ENCODE results near the gene PDLIM3. TPM values are rescaled to one million over a fixed set of nuclear protein-coding genes. Genes with fewer than 3 reads are reported as not detected.

Gene PDLIM3
- total and polyA plus RNA-seq, 9 of the 15 experiments (the other 6 are each of a cell fraction or from before 2014, with no cell fraction given) = 0.06 TPM; not detected in 8

DNA sequence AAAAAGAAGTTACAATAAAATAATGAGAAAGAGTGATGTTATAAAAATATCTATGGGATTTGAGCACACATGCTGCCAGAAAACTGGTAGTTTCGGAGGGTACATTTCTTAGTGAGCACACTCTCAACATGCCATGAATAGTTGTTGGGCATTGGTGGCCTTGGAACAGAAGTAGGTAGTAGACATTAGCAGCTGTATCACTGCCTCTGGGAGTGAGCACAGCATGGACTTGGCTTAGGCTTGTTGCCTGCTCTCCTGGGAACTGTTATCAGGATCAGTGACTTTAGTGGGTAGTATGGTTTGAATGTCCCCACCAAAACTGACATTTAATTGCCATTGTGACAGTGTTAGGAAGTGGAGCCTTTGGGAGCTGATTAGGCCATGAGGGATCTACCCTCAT, 13.3 kb upstream of the PDLIM3 start:
- Histone ChIP-seq H3K27ac (ENCODE audit: extremely low read depth, low read depth, low read length) (no peak overlapping the region), H3K9me3 (replicated peaks; ENCODE audit: control insufficient read depth, insufficient read depth, low read depth, low read length) (no peaks in the 10 kb centered on the region), H3K9me1 (ENCODE audit: control insufficient read depth, insufficient read depth, low read length) (no peaks in the 10 kb centered on the region), H3K4me2 (ENCODE audit: insufficient read depth, low read length) (no peak overlapping the region), H3K79me2 (ENCODE audit: control insufficient read depth, insufficient read depth, low read length) (no peaks in the 10 kb centered on the region), H2AFZ (ENCODE audit: low read depth, low read length) (no peak overlapping the region), H3K36me3 (ENCODE audit: control insufficient read depth, insufficient read depth, low read length) (no peaks in the 10 kb centered on the region), H3K4me1 (replicated peaks in 1 of 2; ENCODE audit: control insufficient read depth in 2 of 2, insufficient read depth in 2 of 2, low read length in 2 of 2) (no peaks in the 10 kb centered on the region), H3K4me3 (no peak overlapping the region), H3K27me3 (ENCODE audit: control insufficient read depth in 2 of 2, insufficient read depth in 2 of 2, low read length in 2 of 2) (peaks cover 6 to 16% of the 10 kb centered on the region in 2 experiments; a peak in 4 of 5 replicates), H3K9ac (ENCODE audit: insufficient read depth in 1 of 2, low read depth in 2 of 2, low read length in 2 of 2) (no peak overlapping the region), H4K20me1 (replicated peaks; ENCODE audit: control insufficient read depth, insufficient read depth, low read length) (no peaks in the 10 kb centered on the region)
- ChIA-PET CTCF (ENCODE audit: low intra/inter-chr PET ratio) (no interaction called here), POLR2A (no interaction called here)
- FAIRE-seq = no peak
- BruUV-seq (replicated peaks) = no TSS peak
- ATAC-seq = no peak
- in situ Hi-C loops (cut with MboI) = no loop called here
- intact Hi-C loops (cut with micrococcal nuclease) = no loop called here
- 0% methylated on average over 1 of the region's 1 CpG for WGBS (ENCODE audit: insufficient coverage, low coverage, missing lambda C conversion rate)
- DNase-seq (ENCODE audit: extremely low read depth in 1 of 4, low spot score in 3 of 4) = no peak
- no peak for TF ChIP-seq ZNF174 (CRISPR knock-in tag; IDR thresholded peaks at IDR 0.05)
- no peak for TF ChIP-seq BRD9 (IDR thresholded peaks at IDR 0.05; ENCODE audit: low read depth, partially characterized antibody)
- TF ChIP-seq, protein P1, sequence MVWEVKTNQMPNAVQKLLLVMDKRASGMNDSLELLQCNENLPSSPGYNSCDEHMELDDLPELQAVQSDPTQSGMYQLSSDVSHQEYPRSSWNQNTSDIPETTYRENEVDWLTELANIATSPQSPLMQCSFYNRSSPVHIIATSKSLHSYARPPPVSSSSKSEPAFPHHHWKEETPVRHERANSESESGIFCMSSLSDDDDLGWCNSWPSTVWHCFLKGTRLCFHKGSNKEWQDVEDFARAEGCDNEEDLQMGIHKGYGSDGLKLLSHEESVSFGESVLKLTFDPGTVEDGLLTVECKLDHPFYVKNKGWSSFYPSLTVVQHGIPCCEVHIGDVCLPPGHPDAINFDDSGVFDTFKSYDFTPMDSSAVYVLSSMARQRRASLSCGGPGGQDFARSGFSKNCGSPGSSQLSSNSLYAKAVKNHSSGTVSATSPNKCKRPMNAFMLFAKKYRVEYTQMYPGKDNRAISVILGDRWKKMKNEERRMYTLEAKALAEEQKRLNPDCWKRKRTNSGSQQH (CRISPR knock-in tag; IDR thresholded peaks at IDR 0.05) = no peak
- no peak for TF ChIP-seq STAG1 (CRISPR knock-in tag; IDR thresholded peaks at IDR 0.05; ENCODE audit: borderline replicate concordance)
- no peak for TF ChIP-seq SMARCA4 (IDR thresholded peaks at IDR 0.05)
- TF ChIP-seq ZNF77 (CRISPR knock-in tag; IDR thresholded peaks at IDR 0.05) = no peak
- TF ChIP-seq, protein P2, sequence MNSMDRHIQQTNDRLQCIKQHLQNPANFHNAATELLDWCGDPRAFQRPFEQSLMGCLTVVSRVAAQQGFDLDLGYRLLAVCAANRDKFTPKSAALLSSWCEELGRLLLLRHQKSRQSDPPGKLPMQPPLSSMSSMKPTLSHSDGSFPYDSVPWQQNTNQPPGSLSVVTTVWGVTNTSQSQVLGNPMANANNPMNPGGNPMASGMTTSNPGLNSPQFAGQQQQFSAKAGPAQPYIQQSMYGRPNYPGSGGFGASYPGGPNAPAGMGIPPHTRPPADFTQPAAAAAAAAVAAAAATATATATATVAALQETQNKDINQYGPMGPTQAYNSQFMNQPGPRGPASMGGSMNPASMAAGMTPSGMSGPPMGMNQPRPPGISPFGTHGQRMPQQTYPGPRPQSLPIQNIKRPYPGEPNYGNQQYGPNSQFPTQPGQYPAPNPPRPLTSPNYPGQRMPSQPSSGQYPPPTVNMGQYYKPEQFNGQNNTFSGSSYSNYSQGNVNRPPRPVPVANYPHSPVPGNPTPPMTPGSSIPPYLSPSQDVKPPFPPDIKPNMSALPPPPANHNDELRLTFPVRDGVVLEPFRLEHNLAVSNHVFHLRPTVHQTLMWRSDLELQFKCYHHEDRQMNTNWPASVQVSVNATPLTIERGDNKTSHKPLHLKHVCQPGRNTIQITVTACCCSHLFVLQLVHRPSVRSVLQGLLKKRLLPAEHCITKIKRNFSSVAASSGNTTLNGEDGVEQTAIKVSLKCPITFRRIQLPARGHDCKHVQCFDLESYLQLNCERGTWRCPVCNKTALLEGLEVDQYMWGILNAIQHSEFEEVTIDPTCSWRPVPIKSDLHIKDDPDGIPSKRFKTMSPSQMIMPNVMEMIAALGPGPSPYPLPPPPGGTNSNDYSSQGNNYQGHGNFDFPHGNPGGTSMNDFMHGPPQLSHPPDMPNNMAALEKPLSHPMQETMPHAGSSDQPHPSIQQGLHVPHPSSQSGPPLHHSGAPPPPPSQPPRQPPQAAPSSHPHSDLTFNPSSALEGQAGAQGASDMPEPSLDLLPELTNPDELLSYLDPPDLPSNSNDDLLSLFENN (IDR thresholded peaks at IDR 0.05; ENCODE audit: low read depth in 2 of 2, low read length in 2 of 2) = no peak
- no peak for TF ChIP-seq HDAC8 (tag; IDR thresholded peaks at IDR 0.05)
- TF ChIP-seq, protein P3, sequence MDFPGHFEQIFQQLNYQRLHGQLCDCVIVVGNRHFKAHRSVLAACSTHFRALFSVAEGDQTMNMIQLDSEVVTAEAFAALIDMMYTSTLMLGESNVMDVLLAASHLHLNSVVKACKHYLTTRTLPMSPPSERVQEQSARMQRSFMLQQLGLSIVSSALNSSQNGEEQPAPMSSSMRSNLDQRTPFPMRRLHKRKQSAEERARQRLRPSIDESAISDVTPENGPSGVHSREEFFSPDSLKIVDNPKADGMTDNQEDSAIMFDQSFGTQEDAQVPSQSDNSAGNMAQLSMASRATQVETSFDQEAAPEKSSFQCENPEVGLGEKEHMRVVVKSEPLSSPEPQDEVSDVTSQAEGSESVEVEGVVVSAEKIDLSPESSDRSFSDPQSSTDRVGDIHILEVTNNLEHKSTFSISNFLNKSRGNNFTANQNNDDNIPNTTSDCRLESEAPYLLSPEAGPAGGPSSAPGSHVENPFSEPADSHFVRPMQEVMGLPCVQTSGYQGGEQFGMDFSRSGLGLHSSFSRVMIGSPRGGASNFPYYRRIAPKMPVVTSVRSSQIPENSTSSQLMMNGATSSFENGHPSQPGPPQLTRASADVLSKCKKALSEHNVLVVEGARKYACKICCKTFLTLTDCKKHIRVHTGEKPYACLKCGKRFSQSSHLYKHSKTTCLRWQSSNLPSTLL (IDR thresholded peaks at IDR 0.05) = no peak
- TF ChIP-seq NR3C1 (CRISPR knock-in tag; IDR thresholded peaks at IDR 0.05) = no peak
- TF ChIP-seq, protein P4, sequence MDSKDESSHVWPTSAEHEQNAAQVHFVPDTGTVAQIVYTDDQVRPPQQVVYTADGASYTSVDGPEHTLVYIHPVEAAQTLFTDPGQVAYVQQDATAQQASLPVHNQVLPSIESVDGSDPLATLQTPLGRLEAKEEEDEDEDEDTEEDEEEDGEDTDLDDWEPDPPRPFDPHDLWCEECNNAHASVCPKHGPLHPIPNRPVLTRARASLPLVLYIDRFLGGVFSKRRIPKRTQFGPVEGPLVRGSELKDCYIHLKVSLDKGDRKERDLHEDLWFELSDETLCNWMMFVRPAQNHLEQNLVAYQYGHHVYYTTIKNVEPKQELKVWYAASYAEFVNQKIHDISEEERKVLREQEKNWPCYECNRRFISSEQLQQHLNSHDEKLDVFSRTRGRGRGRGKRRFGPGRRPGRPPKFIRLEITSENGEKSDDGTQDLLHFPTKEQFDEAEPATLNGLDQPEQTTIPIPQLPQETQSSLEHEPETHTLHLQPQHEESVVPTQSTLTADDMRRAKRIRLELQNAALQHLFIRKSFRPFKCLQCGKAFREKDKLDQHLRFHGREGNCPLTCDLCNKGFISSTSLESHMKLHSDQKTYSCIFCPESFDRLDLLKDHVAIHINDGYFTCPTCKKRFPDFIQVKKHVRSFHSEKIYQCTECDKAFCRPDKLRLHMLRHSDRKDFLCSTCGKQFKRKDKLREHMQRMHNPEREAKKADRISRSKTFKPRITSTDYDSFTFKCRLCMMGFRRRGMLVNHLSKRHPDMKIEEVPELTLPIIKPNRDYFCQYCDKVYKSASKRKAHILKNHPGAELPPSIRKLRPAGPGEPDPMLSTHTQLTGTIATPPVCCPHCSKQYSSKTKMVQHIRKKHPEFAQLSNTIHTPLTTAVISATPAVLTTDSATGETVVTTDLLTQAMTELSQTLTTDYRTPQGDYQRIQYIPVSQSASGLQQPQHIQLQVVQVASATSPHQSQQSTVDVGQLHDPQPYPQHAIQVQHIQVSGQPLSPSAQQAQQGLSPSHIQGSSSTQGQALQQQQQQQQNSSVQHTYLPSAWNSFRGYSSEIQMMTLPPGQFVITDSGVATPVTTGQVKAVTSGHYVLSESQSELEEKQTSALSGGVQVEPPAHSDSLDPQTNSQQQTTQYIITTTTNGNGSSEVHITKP (IDR thresholded peaks at IDR 0.05; ENCODE audit: partially characterized antibody) = no peak
- TF ChIP-seq, protein P5, sequence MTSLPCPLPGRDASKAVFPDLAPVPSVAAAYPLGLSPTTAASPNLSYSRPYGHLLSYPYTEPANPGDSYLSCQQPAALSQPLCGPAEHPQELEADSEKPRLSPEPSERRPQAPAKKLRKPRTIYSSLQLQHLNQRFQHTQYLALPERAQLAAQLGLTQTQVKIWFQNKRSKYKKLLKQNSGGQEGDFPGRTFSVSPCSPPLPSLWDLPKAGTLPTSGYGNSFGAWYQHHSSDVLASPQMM (CRISPR knock-in tag; IDR thresholded peaks at IDR 0.05) = no peak

All from K562 (cell line).